DMS153 treated with DMSO at 0.1 percent for 48 hours (cell line): ENCODE results near the gene TIAM1.

ENCODE experiments used
- DNase-seq: peaks from one replicate; lab custom pipeline; 2025; ENCODE audit not compliant: unreplicated experiment; lab: John Stamatoyannopoulos, UW

Gene TIAM1

DNA sequence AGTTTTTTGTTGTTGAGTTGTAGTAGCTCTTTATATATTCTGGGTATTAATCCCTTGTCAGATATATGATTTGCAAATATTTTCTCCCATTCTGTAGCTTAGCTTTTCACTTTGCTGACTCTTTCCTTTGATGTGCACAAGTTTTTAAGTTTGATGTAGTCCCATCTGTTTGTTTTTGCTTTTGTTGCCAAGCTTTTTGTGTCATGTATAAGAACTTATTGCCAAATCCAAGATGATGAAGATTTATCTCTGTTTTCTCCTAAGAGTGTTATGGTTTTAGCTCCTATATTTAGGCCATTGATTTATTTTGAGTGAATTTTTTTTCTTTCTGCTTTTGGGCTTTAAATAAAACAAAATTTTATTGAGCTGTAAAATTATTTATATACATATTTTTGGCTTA lies 253.7 kb downstream of the TIAM1 start:
- DNase-seq, result no peak

DNA sequence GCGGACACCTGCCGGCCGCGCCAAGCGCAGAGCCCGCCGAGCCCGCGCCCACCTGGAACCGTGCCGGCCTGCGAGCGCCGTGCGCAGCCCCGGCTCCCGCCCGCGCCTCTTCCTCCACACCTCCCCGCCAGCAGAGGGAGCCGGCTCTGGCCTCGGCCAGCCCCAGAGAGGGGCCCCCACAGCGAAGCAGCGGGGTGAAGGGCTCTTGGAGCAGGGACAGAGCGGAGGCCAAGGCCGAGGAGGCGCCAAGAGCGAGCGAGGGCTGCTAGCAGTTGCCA lies 255.6 kb downstream of the TIAM1 start:
- DNase-seq, result no peak

DNA sequence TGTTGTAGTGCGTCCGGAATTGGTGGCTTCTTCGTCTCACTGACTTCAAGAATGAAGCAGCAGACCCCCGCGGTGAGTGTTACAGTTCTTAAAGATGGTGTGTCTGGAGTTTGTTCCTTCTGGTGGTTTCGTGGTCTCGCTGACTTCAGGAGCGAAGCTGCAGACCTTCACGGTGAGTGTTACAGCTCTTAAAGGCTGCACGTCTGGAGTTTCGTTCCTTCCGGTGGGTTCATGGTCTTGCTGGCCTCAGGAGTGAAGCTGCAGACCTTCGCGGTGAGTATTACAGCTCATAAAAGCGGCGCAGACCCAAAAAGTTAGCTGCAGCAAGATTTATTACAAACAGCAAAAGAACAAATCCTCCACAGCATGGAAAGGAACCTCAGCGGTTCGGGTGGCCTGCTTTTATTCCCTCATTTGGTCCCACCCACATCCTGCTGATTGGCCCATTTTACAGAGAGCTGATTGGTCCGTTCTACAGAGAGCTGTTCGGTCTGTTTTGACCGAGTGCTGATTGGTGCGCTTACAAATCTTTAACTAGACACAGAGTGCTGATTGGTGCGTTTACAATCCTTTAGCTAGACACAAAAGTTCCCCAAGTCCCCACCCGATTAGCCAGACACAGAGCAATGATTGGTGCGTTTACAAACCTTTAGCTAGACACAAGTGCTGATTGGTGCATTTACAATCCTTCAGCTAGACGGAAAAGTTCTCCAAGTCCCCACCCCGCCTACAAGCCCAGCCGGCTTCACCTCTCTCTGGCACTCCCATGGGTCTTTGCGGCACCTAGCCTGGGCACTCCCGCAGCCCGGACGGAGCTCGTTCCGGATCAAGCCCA lies 256.2 kb downstream of the TIAM1 start:
- DNase-seq, result no peak

DNA sequence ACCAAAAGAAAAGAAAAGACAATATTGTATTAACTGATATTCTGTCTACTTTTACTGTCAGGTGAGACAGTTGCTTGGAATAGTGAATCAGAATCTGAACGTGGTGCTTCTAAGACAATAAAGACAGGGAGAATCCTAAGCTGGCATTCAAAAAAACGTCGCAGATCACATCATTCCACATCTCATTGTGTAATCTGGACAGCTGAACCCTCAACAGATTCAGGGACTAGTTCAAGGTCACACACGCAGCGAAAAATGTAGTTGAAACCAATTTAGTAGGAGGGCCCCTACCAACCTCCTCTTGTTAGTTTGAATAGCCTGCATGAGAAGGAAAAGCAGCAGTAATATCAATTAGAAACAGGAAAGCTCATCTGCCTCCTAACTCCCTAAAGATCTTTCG lies 259.4 kb downstream of the TIAM1 start:
- no peak for DNase-seq

DNA sequence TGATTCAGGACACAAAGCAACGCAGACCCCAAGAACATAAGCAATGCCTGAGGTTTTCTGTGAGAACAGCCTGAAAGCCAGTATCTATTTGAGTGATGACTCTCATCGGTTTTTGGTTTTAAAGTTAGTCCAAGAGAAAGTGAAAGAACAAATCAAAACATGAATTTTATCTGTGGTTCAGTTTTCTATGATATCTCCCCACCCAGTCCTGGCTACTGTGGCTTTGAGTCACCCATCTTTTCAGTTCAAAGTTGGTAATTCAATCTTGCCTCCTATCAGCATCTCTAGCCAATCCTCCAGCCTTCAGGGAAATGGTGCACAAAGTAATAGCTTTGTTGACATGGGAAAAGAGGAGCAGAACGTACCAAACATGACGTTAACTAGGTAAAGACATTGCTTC lies 265.3 kb downstream of the TIAM1 start:
- no peak for DNase-seq

DNA sequence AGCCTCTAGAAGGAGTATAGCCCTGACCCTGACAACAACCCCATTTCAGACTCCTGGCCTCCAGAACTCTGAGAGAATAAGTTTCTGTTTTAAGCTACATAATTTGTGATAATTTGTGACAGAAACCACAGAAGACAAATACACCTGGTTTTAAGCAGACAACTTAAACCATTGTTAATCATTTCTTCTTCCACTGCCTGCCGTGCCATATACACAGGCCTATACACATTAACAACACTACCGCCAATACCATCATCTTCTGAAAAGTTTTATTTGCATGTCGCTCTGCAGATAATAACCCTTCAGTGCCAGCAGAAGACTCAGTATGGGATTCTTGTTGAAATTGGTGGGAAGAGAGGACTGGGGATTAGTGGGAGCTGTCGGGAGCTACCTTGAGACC lies 265.8 kb downstream of the TIAM1 start:
- no peak for DNase-seq

DNA sequence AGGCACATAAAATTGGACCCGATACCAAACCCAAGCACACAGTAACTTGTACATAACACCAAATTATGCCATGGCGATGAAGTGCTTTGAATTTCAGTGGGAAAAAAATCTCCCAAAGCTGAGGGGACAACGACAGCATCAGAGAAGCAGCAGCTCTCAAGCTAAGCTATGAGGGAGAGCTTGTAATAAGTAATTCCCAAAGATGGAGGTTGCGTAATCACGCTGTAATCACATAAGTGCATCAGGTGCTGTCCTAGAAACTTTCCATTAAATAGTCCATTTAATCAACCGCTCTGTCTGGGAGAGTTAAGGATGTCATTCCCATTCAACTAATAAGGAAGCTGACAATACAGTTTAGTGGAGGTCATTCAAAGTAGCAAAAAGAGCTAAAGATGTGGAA lies 268.2 kb downstream of the TIAM1 start:
- no peak for DNase-seq

DNA sequence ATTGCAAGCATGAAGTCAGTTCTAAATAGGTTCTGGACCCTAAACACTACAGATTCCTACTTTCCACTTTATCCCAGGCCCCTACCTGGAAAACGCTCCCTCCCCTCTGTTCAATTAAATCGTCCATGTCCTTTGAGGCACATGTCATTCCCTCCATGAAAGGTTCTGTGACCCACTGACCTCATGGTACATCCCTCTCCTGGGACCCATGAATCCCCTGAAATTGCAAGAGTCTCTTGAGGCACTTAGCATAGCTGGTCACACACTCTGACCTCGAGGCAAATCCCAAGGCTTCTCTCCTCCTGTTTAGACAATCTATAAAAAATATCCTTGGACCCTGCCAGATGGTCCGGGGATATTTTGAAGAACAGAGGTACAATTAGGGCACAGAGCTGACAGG lies 271.5 kb downstream of the TIAM1 start:
- DNase-seq, result no peak
